WTC11 (cell line): ENCODE results near the gene CTNND1. TPM values are rescaled to one million over a fixed set of nuclear protein-coding genes. Genes with fewer than 3 reads are reported as not detected.

Source experiments
- ATAC-seq: fragments of 200-7000 bp; cut with Tn5 transposase; 2 replicates; pipeline ENCODE4 v1.10.0; 2021; ENCODE audit warnings: mild to moderate bottlenecking, moderate library complexity
- CTCF ChIA-PET: fragments of 300-600 bp; sonication (Branson Sonifier 250); formaldehyde crosslinking; loops from one replicate; lab custom pipeline; 2021; ENCODE audit warnings: antibody characterized with exemption; lab: Charles Lee
- POLR2A ChIA-PET: fragments of 350-600 bp; sonication (Branson Sonifier 250); formaldehyde crosslinking; loops from one replicate; lab custom pipeline; 2021; ENCODE audit warnings: antibody characterized with exemption; lab: Charles Lee
- DNase-seq: peaks from one replicate; pipeline ENCODE4 v3.0.0; 2021; ENCODE audit warnings: low spot score
- H3K27ac Mint-ChIP-seq: 2 replicates; pipeline ENCODE4 v1.8.0; 2021; ENCODE audit warnings: mixed read lengths
- H3K27me3 Mint-ChIP-seq: 2 replicates; pipeline ENCODE4 v1.8.0; 2021; ENCODE audit warnings: low read depth, mild to moderate bottlenecking, moderate library complexity, mixed read lengths
- H3K36me3 Mint-ChIP-seq: 2 replicates; pipeline ENCODE4 v1.8.0; 2021; ENCODE audit warnings: mixed read lengths
- H3K4me1 Mint-ChIP-seq: 2 replicates; pipeline ENCODE4 v1.8.0; 2022; ENCODE audit warnings: mixed read lengths
- H3K4me3 Mint-ChIP-seq: 2 replicates; pipeline ENCODE4 v1.8.0; 2021; ENCODE audit warnings: mild to moderate bottlenecking, moderate library complexity, mixed read lengths
- H3K9me3 Mint-ChIP-seq: 2 replicates; pipeline ENCODE4 v1.8.0; 2021; ENCODE audit warnings: mixed read lengths
- FOXK1 ChIP-seq: sonication (generic); formaldehyde crosslinking; IDR thresholded peaks from 2 replicates; pipeline ENCODE4 v1.8.0; 2022; ENCODE audit warnings: mild to moderate bottlenecking, moderate library complexity, missing genetic modification reagents
- GTF2I ChIP-seq: fragments of 250-450 bp; sonication (Bioruptor Pico); conservative IDR thresholded peaks from 2 replicates; pipeline ENCODE4 v1.4.0; 2021; ENCODE audit warnings: mild to moderate bottlenecking
- HMGA2 ChIP-seq: fragments of 250-450 bp; sonication (Bioruptor Pico); IDR thresholded peaks from 2 replicates; pipeline ENCODE4 v1.4.0; 2021; ENCODE audit warnings: mild to moderate bottlenecking, moderate library complexity
- OVOL2 ChIP-seq: fragments of 250-450 bp; sonication (Bioruptor Pico); IDR thresholded peaks from 2 replicates; pipeline ENCODE4 v1.9.0; 2021; ENCODE audit warnings: mild to moderate bottlenecking, borderline replicate concordance
- SOX15 ChIP-seq: fragments of 250-450 bp; sonication (Bioruptor Pico); IDR thresholded peaks from 2 replicates; pipeline ENCODE4 v1.9.0; 2021; ENCODE audit warnings: mild to moderate bottlenecking
- TEAD1 ChIP-seq: sonication (generic); formaldehyde crosslinking; IDR thresholded peaks from 2 replicates; pipeline ENCODE4 v1.8.0; 2022; ENCODE audit warnings: mild to moderate bottlenecking, missing genetic modification reagents
- total RNA-seq: library from RNA; stranded (reverse); gene quantifications from 3 replicates; pipeline ENCODE4 v1.2.3, GENCODE V29; 2021
- TF ChIP-seq, protein P1 (sequence below): sonication (generic); formaldehyde crosslinking; IDR thresholded peaks from 2 replicates; pipeline ENCODE4 v1.8.1; 2022; ENCODE audit warnings: missing genetic modification reagents, borderline replicate concordance
- TF ChIP-seq, protein P2 (sequence below): sonication (generic); formaldehyde crosslinking; IDR thresholded peaks from 2 replicates; pipeline ENCODE4 v1.8.1; 2022; ENCODE audit warnings: mild to moderate bottlenecking, missing genetic modification reagents, moderate library complexity, borderline replicate concordance
- TF ChIP-seq, protein P3 (sequence below): sonication (generic); formaldehyde crosslinking; IDR thresholded peaks from 2 replicates; pipeline ENCODE4 v1.8.0; 2022; ENCODE audit warnings: mild to moderate bottlenecking, missing genetic modification reagents
- TF ChIP-seq, protein P4 (sequence below): sonication (generic); formaldehyde crosslinking; IDR thresholded peaks from 2 replicates; pipeline ENCODE4 v1.8.0; 2023; ENCODE audit warnings: missing genetic modification reagents, mild to moderate bottlenecking, borderline replicate concordance
- TF ChIP-seq, protein P5 (sequence below): sonication (generic); formaldehyde crosslinking; conservative IDR thresholded peaks from 2 replicates; pipeline ENCODE4 v1.8.1; 2023; ENCODE audit warnings: mild to moderate bottlenecking, low read depth, missing genetic modification reagents, moderate library complexity
- TF ChIP-seq, protein P6 (sequence below): sonication (generic); formaldehyde crosslinking; IDR thresholded peaks from 2 replicates; pipeline ENCODE4 v1.8.1; 2022; ENCODE audit warnings: low read depth, mild to moderate bottlenecking, moderate library complexity, missing genetic modification reagents, borderline replicate concordance

Gene CTNND1
- total RNA-seq, 1 experiment from 2014 or later = 165 TPM

DNA sequence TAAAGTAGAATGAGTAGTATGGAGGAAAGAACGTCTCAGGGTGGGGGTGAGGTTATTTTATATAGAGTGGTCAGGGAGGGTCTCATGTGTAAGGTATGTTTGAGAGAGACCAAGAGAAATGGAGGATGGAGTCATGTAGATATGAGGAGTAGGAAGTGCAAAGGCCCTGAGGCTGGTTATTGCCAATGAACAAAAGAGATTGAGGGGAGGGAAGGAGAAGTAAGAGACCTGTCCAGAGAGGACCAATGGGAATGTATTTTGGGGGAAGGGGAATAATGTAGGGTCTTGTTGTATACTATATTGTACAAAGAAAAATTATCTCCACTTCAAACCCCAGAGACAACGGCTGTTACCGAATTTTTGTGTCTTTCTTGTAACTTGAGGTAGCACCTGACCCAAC lies 9.8 kb downstream of the CTNND1 start (continued):
- TF ChIP-seq, protein P1, sequence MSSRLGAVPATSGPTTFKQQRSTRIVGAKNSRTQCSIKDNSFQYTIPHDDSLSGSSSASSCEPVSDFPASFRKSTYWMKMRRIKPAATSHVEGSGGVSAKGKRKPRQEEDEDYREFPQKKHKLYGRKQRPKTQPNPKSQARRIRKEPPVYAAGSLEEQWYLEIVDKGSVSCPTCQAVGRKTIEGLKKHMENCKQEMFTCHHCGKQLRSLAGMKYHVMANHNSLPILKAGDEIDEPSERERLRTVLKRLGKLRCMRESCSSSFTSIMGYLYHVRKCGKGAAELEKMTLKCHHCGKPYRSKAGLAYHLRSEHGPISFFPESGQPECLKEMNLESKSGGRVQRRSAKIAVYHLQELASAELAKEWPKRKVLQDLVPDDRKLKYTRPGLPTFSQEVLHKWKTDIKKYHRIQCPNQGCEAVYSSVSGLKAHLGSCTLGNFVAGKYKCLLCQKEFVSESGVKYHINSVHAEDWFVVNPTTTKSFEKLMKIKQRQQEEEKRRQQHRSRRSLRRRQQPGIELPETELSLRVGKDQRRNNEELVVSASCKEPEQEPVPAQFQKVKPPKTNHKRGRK (CRISPR knock-in tag) = no peak
- no peak for TF ChIP-seq TEAD1 (CRISPR knock-in tag)
- TF ChIP-seq OVOL2 (CRISPR knock-in tag) = no peak
- TF ChIP-seq, protein P2, sequence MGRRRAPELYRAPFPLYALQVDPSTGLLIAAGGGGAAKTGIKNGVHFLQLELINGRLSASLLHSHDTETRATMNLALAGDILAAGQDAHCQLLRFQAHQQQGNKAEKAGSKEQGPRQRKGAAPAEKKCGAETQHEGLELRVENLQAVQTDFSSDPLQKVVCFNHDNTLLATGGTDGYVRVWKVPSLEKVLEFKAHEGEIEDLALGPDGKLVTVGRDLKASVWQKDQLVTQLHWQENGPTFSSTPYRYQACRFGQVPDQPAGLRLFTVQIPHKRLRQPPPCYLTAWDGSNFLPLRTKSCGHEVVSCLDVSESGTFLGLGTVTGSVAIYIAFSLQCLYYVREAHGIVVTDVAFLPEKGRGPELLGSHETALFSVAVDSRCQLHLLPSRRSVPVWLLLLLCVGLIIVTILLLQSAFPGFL (CRISPR knock-in tag) = no peak
- TF ChIP-seq GTF2I = no peak

DNA sequence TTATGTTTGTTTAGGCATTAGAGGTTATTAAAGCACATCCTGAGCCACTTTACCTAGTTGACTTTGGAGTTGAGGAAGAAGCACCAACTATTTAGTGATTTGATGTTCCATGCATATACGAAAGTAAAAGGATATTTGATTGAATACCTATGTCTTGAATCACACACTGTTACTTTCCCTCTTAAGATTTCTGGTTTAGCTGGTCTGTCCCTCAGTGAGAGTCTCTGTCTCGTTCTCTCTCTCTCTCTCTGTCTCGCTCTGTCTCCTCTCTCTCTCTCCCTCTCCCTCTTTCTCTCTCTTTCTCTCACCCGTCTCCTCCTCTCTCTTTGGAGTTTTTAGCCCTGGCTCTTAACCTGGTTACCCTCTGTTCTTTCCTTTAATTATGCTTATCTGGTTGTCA lies 11.0 kb downstream of the CTNND1 start:
- CTCF ChIA-PET = interaction anchor here (1.6 to 1.9 kb wide), 2 partner anchors 11 to 28 kb away, joined by 5 to 14 read pairs; partner anchors contain the start of gene CTNND1
- H3K36me3 Mint-ChIP-seq = peaks cover 5% of the 10 kb centered on the region
- no peak overlapping the region for H3K4me3 Mint-ChIP-seq
- POLR2A ChIA-PET = interaction anchor here (0.6 to 1.3 kb wide), 2 partner anchors 9 kb away, joined by 3 to 4 read pairs; no protein-coding TSS in a partner anchor
- H3K27ac Mint-ChIP-seq = peak overlapping the region; percentile 51; the same call in 1 of the 2 replicates
- no peaks in the 10 kb centered on the region for H3K9me3 Mint-ChIP-seq
- DNase-seq (no peak), ATAC-seq (no peak)
- peaks cover 61% of the 10 kb centered on the region for H3K4me1 Mint-ChIP-seq
- TF ChIP-seq HMGA2 (no peak), FOXK1 (no peak)
- TF ChIP-seq, protein P3, sequence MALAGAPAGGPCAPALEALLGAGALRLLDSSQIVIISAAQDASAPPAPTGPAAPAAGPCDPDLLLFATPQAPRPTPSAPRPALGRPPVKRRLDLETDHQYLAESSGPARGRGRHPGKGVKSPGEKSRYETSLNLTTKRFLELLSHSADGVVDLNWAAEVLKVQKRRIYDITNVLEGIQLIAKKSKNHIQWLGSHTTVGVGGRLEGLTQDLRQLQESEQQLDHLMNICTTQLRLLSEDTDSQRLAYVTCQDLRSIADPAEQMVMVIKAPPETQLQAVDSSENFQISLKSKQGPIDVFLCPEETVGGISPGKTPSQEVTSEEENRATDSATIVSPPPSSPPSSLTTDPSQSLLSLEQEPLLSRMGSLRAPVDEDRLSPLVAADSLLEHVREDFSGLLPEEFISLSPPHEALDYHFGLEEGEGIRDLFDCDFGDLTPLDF (CRISPR knock-in tag) = no peak
- H3K27me3 Mint-ChIP-seq = no peaks in the 10 kb centered on the region

DNA sequence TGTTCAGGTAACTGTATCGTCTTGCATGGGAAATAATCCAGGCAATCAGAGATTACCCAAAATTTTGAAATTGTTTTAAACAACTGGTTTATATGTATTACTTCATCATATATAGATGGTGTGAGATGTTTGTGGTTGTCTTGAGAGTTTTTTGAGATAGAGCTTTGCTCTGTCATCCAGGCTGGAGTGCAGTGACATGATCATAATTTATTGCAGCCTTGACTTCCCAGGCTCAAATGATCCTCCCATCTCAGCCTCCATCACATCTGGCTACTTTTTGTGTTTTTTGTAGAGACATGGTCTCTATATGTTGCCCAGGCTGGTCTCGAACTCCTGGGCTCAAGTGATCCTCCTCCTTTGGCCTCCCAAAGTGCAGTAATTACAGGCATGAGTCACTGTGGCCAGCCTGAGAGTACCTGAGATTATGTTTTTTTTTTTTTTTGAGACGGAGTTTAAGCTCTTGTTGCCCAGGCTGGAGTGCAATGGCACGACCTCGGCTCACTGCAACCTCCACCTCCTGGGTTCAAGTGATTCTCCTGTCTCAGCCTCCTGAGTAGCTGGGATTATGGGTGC lies 11.5 kb downstream of the CTNND1 start:
- no peak for ATAC-seq
- Mint-ChIP-seq H3K4me3 (no peak overlapping the region), H3K4me1 (peaks cover 66% of the 10 kb centered on the region)

More for the DNA sequence above, 11.5 kb downstream of the CTNND1 start:
- DNase-seq = no peak
- CTCF ChIA-PET = interaction anchor here (1.6 kb wide), 1 partner anchor 12 kb away, joined by 5 read pairs; the partner anchor contains the start of gene CTNND1
- Mint-ChIP-seq H3K9me3 (no peaks in the 10 kb centered on the region), H3K36me3 (peaks cover 4% of the 10 kb centered on the region), H3K27me3 (no peaks in the 10 kb centered on the region), H3K27ac (peak overlapping the region; percentile 51; the same call in 1 of the 2 replicates)
- TF ChIP-seq, protein P4, sequence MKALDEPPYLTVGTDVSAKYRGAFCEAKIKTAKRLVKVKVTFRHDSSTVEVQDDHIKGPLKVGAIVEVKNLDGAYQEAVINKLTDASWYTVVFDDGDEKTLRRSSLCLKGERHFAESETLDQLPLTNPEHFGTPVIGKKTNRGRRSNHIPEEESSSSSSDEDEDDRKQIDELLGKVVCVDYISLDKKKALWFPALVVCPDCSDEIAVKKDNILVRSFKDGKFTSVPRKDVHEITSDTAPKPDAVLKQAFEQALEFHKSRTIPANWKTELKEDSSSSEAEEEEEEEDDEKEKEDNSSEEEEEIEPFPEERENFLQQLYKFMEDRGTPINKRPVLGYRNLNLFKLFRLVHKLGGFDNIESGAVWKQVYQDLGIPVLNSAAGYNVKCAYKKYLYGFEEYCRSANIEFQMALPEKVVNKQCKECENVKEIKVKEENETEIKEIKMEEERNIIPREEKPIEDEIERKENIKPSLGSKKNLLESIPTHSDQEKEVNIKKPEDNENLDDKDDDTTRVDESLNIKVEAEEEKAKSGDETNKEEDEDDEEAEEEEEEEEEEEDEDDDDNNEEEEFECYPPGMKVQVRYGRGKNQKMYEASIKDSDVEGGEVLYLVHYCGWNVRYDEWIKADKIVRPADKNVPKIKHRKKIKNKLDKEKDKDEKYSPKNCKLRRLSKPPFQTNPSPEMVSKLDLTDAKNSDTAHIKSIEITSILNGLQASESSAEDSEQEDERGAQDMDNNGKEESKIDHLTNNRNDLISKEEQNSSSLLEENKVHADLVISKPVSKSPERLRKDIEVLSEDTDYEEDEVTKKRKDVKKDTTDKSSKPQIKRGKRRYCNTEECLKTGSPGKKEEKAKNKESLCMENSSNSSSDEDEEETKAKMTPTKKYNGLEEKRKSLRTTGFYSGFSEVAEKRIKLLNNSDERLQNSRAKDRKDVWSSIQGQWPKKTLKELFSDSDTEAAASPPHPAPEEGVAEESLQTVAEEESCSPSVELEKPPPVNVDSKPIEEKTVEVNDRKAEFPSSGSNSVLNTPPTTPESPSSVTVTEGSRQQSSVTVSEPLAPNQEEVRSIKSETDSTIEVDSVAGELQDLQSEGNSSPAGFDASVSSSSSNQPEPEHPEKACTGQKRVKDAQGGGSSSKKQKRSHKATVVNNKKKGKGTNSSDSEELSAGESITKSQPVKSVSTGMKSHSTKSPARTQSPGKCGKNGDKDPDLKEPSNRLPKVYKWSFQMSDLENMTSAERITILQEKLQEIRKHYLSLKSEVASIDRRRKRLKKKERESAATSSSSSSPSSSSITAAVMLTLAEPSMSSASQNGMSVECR = no peak
- TF ChIP-seq SOX15 = no peak
- TF ChIP-seq, protein P5, sequence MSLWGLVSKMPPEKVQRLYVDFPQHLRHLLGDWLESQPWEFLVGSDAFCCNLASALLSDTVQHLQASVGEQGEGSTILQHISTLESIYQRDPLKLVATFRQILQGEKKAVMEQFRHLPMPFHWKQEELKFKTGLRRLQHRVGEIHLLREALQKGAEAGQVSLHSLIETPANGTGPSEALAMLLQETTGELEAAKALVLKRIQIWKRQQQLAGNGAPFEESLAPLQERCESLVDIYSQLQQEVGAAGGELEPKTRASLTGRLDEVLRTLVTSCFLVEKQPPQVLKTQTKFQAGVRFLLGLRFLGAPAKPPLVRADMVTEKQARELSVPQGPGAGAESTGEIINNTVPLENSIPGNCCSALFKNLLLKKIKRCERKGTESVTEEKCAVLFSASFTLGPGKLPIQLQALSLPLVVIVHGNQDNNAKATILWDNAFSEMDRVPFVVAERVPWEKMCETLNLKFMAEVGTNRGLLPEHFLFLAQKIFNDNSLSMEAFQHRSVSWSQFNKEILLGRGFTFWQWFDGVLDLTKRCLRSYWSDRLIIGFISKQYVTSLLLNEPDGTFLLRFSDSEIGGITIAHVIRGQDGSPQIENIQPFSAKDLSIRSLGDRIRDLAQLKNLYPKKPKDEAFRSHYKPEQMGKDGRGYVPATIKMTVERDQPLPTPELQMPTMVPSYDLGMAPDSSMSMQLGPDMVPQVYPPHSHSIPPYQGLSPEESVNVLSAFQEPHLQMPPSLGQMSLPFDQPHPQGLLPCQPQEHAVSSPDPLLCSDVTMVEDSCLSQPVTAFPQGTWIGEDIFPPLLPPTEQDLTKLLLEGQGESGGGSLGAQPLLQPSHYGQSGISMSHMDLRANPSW (CRISPR knock-in tag) = no peak
- TF ChIP-seq, protein P6, sequence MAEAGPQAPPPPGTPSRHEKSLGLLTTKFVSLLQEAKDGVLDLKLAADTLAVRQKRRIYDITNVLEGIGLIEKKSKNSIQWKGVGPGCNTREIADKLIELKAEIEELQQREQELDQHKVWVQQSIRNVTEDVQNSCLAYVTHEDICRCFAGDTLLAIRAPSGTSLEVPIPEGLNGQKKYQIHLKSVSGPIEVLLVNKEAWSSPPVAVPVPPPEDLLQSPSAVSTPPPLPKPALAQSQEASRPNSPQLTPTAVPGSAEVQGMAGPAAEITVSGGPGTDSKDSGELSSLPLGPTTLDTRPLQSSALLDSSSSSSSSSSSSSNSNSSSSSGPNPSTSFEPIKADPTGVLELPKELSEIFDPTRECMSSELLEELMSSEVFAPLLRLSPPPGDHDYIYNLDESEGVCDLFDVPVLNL (CRISPR knock-in tag) = no peak
- POLR2A ChIA-PET = no interaction called here
